A549 (cell line): Measurements from ENCODE around the gene SLC4A3.

Experiments
- CEBPB ChIP-seq, 2 experiments: fragments of >200 bp in 1 of 2; sonication (Bioruptor Twin) in 1 of 2; formaldehyde crosslinking in 1 of 2; IDR thresholded peaks; 2 replicates each; pipeline ENCODE4 v1.6.1; 2012 to 2016
- CTCF ChIP-seq: fragments of >200 bp; sonication (Bioruptor Twin); formaldehyde crosslinking; IDR thresholded peaks from 3 replicates; pipeline ENCODE4 v1.5.1; 2016
- HOXB13 ChIP-seq: fragments of 250-450 bp; sonication (Bioruptor Pico); IDR thresholded peaks from 2 replicates; pipeline ENCODE4 v1.5.0; 2020; ENCODE audit warnings: low read depth, mild to moderate bottlenecking, moderate library complexity
- KDM5A ChIP-seq: fragments of 200-600 bp; sonication (generic); IDR thresholded peaks from 2 replicates; pipeline ENCODE4 v1.6.1; 2016; ENCODE audit warnings: antibody characterized with exemption, mild to moderate bottlenecking
- MAX ChIP-seq: IDR thresholded peaks from 2 replicates; pipeline ENCODE4 v1.6.1; 2012
- TP53 ChIP-seq: fragments of 250-450 bp; sonication (Bioruptor Pico); IDR thresholded peaks from 2 replicates; pipeline ENCODE4 v1.5.0; 2021; ENCODE audit warnings: mild to moderate bottlenecking, moderate library complexity

- TF ChIP-seq CTCF: no peak
- TF ChIP-seq KDM5A: no peak
- TF ChIP-seq HOXB13: no peak
- TF ChIP-seq MAX: no peak
- TF ChIP-seq TP53 (CRISPR knock-in tag): no peak
- TF ChIP-seq CEBPB (IDR thresholded peaks at IDR 0.05): no peak
Measured at GRCh38 chr2:219636144-219636915, 8.9 kb downstream of the SLC4A3 start.
